ENCODE data around the gene ASTN2.

The ASTN2 gene

GRCh38 chr9:116450378-116451139 lies 964.3 kb downstream of the ASTN2 start:
- DNase-seq (ENCODE audit: low read depth in 2 of 3, low spot score in 2 of 3) = no peak

- DNase-seq (ENCODE audit: low read depth in 2 of 3, low spot score in 2 of 3) = no peak
Measured at GRCh38 chr9:116449949-116450348, 964.9 kb downstream of the ASTN2 start.

GRCh38 chr9:116448431-116448830 lies 966.4 kb downstream of the ASTN2 start:
- no peak for DNase-seq (ENCODE audit: low read depth in 2 of 3, low spot score in 2 of 3)

GRCh38 chr9:116447934-116448333 lies 966.9 kb downstream of the ASTN2 start:
- no peak for DNase-seq (ENCODE audit: low read depth in 2 of 3, low spot score in 2 of 3)

GRCh38 chr9:116442528-116442927 lies 972.3 kb downstream of the ASTN2 start:
- DNase-seq (ENCODE audit: low read depth in 2 of 3, low spot score in 2 of 3) = no peak

- no peak for DNase-seq (ENCODE audit: low read depth in 2 of 3, low spot score in 2 of 3)
Measured at GRCh38 chr9:116437411-116438370, 977.2 kb downstream of the ASTN2 start.

- no peak for DNase-seq (ENCODE audit: low read depth in 2 of 3, low spot score in 2 of 3)
Measured at GRCh38 chr9:116436121-116436520, 978.7 kb downstream of the ASTN2 start.

GRCh38 chr9:116435706-116436105 lies 979.2 kb downstream of the ASTN2 start:
- no peak for DNase-seq (ENCODE audit: low read depth in 2 of 3, low spot score in 2 of 3)

GRCh38 chr9:116434314-116434713 lies 980.5 kb downstream of the ASTN2 start:
- no peak for DNase-seq (ENCODE audit: low read depth in 2 of 3, low spot score in 2 of 3)

GRCh38 chr9:116432051-116432450 lies 982.8 kb downstream of the ASTN2 start:
- DNase-seq (ENCODE audit: low read depth in 2 of 3, low spot score in 2 of 3) = no peak

- no peak for DNase-seq (ENCODE audit: low read depth in 2 of 3, low spot score in 2 of 3)
Measured at GRCh38 chr9:116430849-116431248, 984.0 kb downstream of the ASTN2 start.

GRCh38 chr9:116425244-116425643 lies 989.6 kb downstream of the ASTN2 start:
- DNase-seq (ENCODE audit: low read depth in 2 of 3, low spot score in 2 of 3) = no peak

- no peak for DNase-seq (ENCODE audit: low read depth in 2 of 3, low spot score in 2 of 3)
Measured at GRCh38 chr9:116423149-116423548, 991.7 kb downstream of the ASTN2 start.

- DNase-seq (ENCODE audit: low read depth in 2 of 3, low spot score in 2 of 3) = no peak
Measured at GRCh38 chr9:116422119-116422979, 992.5 kb downstream of the ASTN2 start.

GRCh38 chr9:116420993-116421538 lies 993.8 kb downstream of the ASTN2 start:
- no peak for DNase-seq (ENCODE audit: low read depth in 2 of 3, low spot score in 2 of 3)

- no peak for DNase-seq (ENCODE audit: low read depth in 2 of 3, low spot score in 2 of 3)
Measured at GRCh38 chr9:116419181-116419580, 995.7 kb downstream of the ASTN2 start.

GRCh38 chr9:116417464-116417863 lies 997.4 kb downstream of the ASTN2 start:
- no peak for DNase-seq (ENCODE audit: low read depth in 2 of 3, low spot score in 2 of 3)

GRCh38 chr9:116416421-116416820 lies 998.4 kb downstream of the ASTN2 start:
- DNase-seq (ENCODE audit: low read depth in 2 of 3, low spot score in 2 of 3) = no peak

- no peak for DNase-seq (ENCODE audit: low read depth in 2 of 3, low spot score in 2 of 3)
Measured at GRCh38 chr9:116414374-116414773, 1000.5 kb downstream of the ASTN2 start.

GRCh38 chr9:116411506-116411905 lies 1003.4 kb downstream of the ASTN2 start:
- DNase-seq (ENCODE audit: low read depth in 2 of 3, low spot score in 2 of 3) = no peak

- no peak for DNase-seq (ENCODE audit: low read depth in 2 of 3, low spot score in 2 of 3)
Measured at GRCh38 chr9:116409638-116410037, 1005.2 kb downstream of the ASTN2 start.
